Activated B cell treated with CpG ODN at 0.5 μM for 24 hours (primary cell): ENCODE results near the gene OR7G2. TPM values are rescaled to one million over a fixed set of nuclear protein-coding genes. Genes with fewer than 3 reads are reported as not detected.
"Not testable (repeated sequence)": the region's sequence is repeated elsewhere in the genome, so short reads cannot be mapped to it uniquely, and the experiment has no call there.

Source experiments
- ATAC-seq: fragments of 200-7000 bp; cut with Tn5 transposase; one replicate; pipeline ENCODE4 v1.10.0; 2021; ENCODE audit warnings: low read depth, mild to moderate bottlenecking, moderate library complexity
- CTCF ChIA-PET: fragments of 350-600 bp; sonication (Branson Sonifier 250); formaldehyde crosslinking; loops from one replicate; lab custom pipeline; 2021; ENCODE audit warnings: antibody characterized with exemption; lab: Charles Lee
- POLR2A ChIA-PET: fragments of 350-600 bp; sonication (Branson Sonifier 250); formaldehyde crosslinking; loops from one replicate; lab custom pipeline; 2021; ENCODE audit warnings: antibody characterized with exemption; lab: Charles Lee
- DNase-seq: peaks from one replicate; pipeline ENCODE4 v3.0.0; 2022
- H3K27ac Mint-ChIP-seq: one replicate; pipeline ENCODE4 v1.8.0; 2020; ENCODE audit warnings: mixed read lengths
- H3K27me3 Mint-ChIP-seq: one replicate; pipeline ENCODE4 v1.8.0; 2021; ENCODE audit warnings: mixed read lengths
- H3K36me3 Mint-ChIP-seq: one replicate; pipeline ENCODE4 v1.8.0; 2021; ENCODE audit warnings: low read depth, mixed read lengths
- H3K4me1 Mint-ChIP-seq: one replicate; pipeline ENCODE4 v1.8.0; 2021; ENCODE audit warnings: mixed read lengths
- H3K4me3 Mint-ChIP-seq: one replicate; pipeline ENCODE4 v1.8.0; 2020; ENCODE audit warnings: mild to moderate bottlenecking, mixed read lengths
- H3K9me3 Mint-ChIP-seq: one replicate; pipeline ENCODE4 v1.8.0; 2020; ENCODE audit warnings: mixed read lengths
- CTCF ChIP-seq: fragments of 200-600 bp; IDR thresholded peaks from one replicate; pipeline ENCODE4 v1.8.0; 2022; ENCODE audit warnings: antibody characterized with exemption, mild to moderate bottlenecking
- intact Hi-C: fragments of 100-400 bp; cut with micrococcal nuclease; formaldehyde crosslinking; loops from one replicate; pipeline ENCODE4 v1.15.1; 2024
- total RNA-seq: library from RNA; stranded (reverse); gene quantifications from 2 replicates; pipeline ENCODE4 v1.2.3, GENCODE V29; 2022

OR7G2 gene
- total RNA-seq, 1 donor from 2014 or later, result not detected

- DNase-seq, result no peak
- Mint-ChIP-seq H3K4me3 (no peak overlapping the region), H3K9me3 (no peaks in the 10 kb centered on the region), H3K4me1 (no peaks in the 10 kb centered on the region), H3K36me3 (no peaks in the 10 kb centered on the region), H3K27me3 (no peaks in the 10 kb centered on the region), H3K27ac (no peak overlapping the region)
- no peak for TF ChIP-seq CTCF
- ATAC-seq, result no peak
- intact Hi-C loops, result no loop called here
- POLR2A ChIA-PET, result no interaction called here
- CTCF ChIA-PET, result no interaction called here
These were observed 30.4 kb downstream of the OR7G2 start for GRCh38 chr19:9076901-9077300.

- intact Hi-C loops, result no loop called here
- CTCF ChIA-PET, result no interaction called here
- no peak for TF ChIP-seq CTCF
These were observed 32.0 kb downstream of the OR7G2 start for GRCh38 chr19:9075064-9075949.

GRCh38 chr19:9073806-9074205, 33.5 kb downstream of the OR7G2 start:
- no peak for ATAC-seq
- H3K27ac Mint-ChIP-seq, result no peak overlapping the region
- ChIA-PET CTCF (no interaction called here), POLR2A (no interaction called here)
- H3K36me3 Mint-ChIP-seq, result no peaks in the 10 kb centered on the region
- no peak overlapping the region for H3K4me3 Mint-ChIP-seq
- no peaks in the 10 kb centered on the region for H3K4me1 Mint-ChIP-seq
- no peaks in the 10 kb centered on the region for H3K9me3 Mint-ChIP-seq
- no peak for TF ChIP-seq CTCF
- DNase-seq, result no peak
- H3K27me3 Mint-ChIP-seq, result no peaks in the 10 kb centered on the region
- intact Hi-C loops, result no loop called here

More at GRCh38 chr19:9075064-9075949, 32.0 kb downstream of the OR7G2 start:
- no peak overlapping the region for H3K27ac Mint-ChIP-seq
- H3K4me1 Mint-ChIP-seq, result no peaks in the 10 kb centered on the region
- ATAC-seq (no peak), DNase-seq (no peak)
- no peak overlapping the region for H3K4me3 Mint-ChIP-seq
- POLR2A ChIA-PET, result no interaction called here
- no peaks in the 10 kb centered on the region for H3K36me3 Mint-ChIP-seq
- H3K9me3 Mint-ChIP-seq, result no peaks in the 10 kb centered on the region
- H3K27me3 Mint-ChIP-seq, result no peaks in the 10 kb centered on the region

GRCh38 chr19:9071720-9072119, 35.6 kb downstream of the OR7G2 start:
- POLR2A ChIA-PET, H3K36me3 Mint-ChIP-seq: not testable (repeated sequence)

GRCh38 chr19:9070066-9070465, 37.2 kb downstream of the OR7G2 start:
- no peaks in the 10 kb centered on the region for H3K27me3 Mint-ChIP-seq
- H3K27ac Mint-ChIP-seq, result no peak overlapping the region
- POLR2A ChIA-PET, result interaction anchor here (0.6 kb wide), 1 partner anchor 49 kb away, joined by 6 read pairs; no protein-coding TSS in a partner anchor
- H3K36me3 Mint-ChIP-seq, result no peaks in the 10 kb centered on the region
- intact Hi-C loops, result no loop called here
- no peak for DNase-seq
- no peaks in the 10 kb centered on the region for H3K9me3 Mint-ChIP-seq
- TF ChIP-seq CTCF, result no peak
- no peak for ATAC-seq
- CTCF ChIA-PET, result no interaction called here
- no peak overlapping the region for H3K4me3 Mint-ChIP-seq
- no peaks in the 10 kb centered on the region for H3K4me1 Mint-ChIP-seq

More at GRCh38 chr19:9071720-9072119, 35.6 kb downstream of the OR7G2 start:
- ATAC-seq, H3K27me3 Mint-ChIP-seq, H3K27ac Mint-ChIP-seq, H3K4me1 Mint-ChIP-seq, CTCF ChIA-PET, DNase-seq, H3K4me3 Mint-ChIP-seq, intact Hi-C loops, H3K9me3 Mint-ChIP-seq: not testable (repeated sequence)
